Neural cell (in vitro differentiated cells): ENCODE measurements around the gene SOWAHD. TPM values are rescaled to one million over a fixed set of nuclear protein-coding genes. Genes with fewer than 3 reads are reported as not detected.

ENCODE experiments used
- H2AFZ ChIP-seq: fragments of 200-600, 300-800 bp; sonication (generic), shearing (Covaris generic); 2 replicates; pipeline ENCODE4 v1.6.0; 2014; ENCODE audit warnings: low read depth, mild to moderate bottlenecking, antibody characterized with exemption, low read length, moderate library complexity
- H3F3A ChIP-seq: fragments of 200-600 bp; shearing (Covaris generic); 2 replicates; pipeline ENCODE4 v1.6.1; 2016; ENCODE audit warnings: mild to moderate bottlenecking, moderate library complexity, mixed read lengths, antibody characterized with exemption, low read length; ENCODE audit not compliant: insufficient read depth, poor library complexity, severe bottlenecking
- H3K27ac ChIP-seq: fragments of 200-600, 300-800 bp; sonication (generic), shearing (Covaris generic); 2 replicates; pipeline ENCODE4 v1.5.1; 2014; ENCODE audit warnings: mild to moderate bottlenecking, low read length, moderate library complexity
- H3K27me3 ChIP-seq: fragments of 300-800, 200-600 bp; sonication (generic), shearing (Covaris generic); 2 replicates; pipeline ENCODE4 v1.6.0; 2014; ENCODE audit warnings: mild to moderate bottlenecking, low read depth, low read length, moderate library complexity; ENCODE audit not compliant: insufficient read depth
- H3K36me3 ChIP-seq: fragments of 300-800, 200-600 bp; sonication (generic), shearing (Covaris generic); 2 replicates; pipeline ENCODE4 v1.5.1; 2014; ENCODE audit warnings: mild to moderate bottlenecking, antibody characterized with exemption, low read length, moderate library complexity; ENCODE audit not compliant: insufficient read depth
- H3K4me2 ChIP-seq: fragments of 300-800, 200-600 bp; sonication (generic), shearing (Covaris generic); 2 replicates; pipeline ENCODE4 v1.6.0; 2014; ENCODE audit warnings: mild to moderate bottlenecking, low read length
- H3K4me3 ChIP-seq: fragments of 300-800, 200-600 bp; sonication (generic), shearing (Covaris generic); 2 replicates; pipeline ENCODE4 v1.5.1; 2014; ENCODE audit warnings: mild to moderate bottlenecking, low read length, moderate library complexity
- H3K79me2 ChIP-seq: fragments of 200-600 bp; shearing (Covaris generic); replicated peaks from 2 replicates; pipeline ENCODE4 v1.6.0; 2014; ENCODE audit warnings: mild to moderate bottlenecking, low read length, moderate library complexity; ENCODE audit not compliant: insufficient read depth
- H3K9ac ChIP-seq: fragments of 300-800, 200-600 bp; sonication (generic), shearing (Covaris generic); 2 replicates; pipeline ENCODE4 v1.6.1; 2016; ENCODE audit warnings: mild to moderate bottlenecking, low read length, mixed read lengths
- H3K9me2 ChIP-seq: fragments of 200-600 bp; shearing (Covaris generic); 2 replicates; pipeline ENCODE4 v1.6.1; 2016; ENCODE audit warnings: mild to moderate bottlenecking, low read length, mixed read lengths; ENCODE audit not compliant: insufficient read depth
- H3K9me3 ChIP-seq: fragments of 200-600, 300-800 bp; sonication (generic), shearing (Covaris generic); 2 replicates; pipeline ENCODE4 v1.6.1; 2016; ENCODE audit warnings: mild to moderate bottlenecking, mixed run types, low read length, moderate library complexity, mixed read lengths
- H4K20me1 ChIP-seq: fragments of 200-600 bp; shearing (Covaris generic); 2 replicates; pipeline ENCODE4 v1.6.1; 2016; ENCODE audit warnings: mild to moderate bottlenecking, mixed run types; ENCODE audit not compliant: insufficient read depth
- CTCF ChIP-seq: fragments of 450-650 bp; IDR thresholded peaks from 2 replicates; pipeline ENCODE4 v1.5.1; 2014; ENCODE audit warnings: antibody characterized with exemption, mild to moderate bottlenecking, moderate library complexity; ENCODE audit not compliant: poor library complexity, severe bottlenecking
- EP300 ChIP-seq: fragments of 450-650 bp; conservative IDR thresholded peaks from 2 replicates; pipeline ENCODE4 v1.6.1; 2014; ENCODE audit warnings: antibody characterized with exemption, mild to moderate bottlenecking, moderate library complexity; ENCODE audit not compliant: poor library complexity, severe bottlenecking
- EZH2 ChIP-seq: fragments of 200-600, 300-800 bp; shearing (Covaris generic), sonication (generic); IDR thresholded peaks from 2 replicates; pipeline ENCODE4 v1.6.1; 2014; ENCODE audit warnings: antibody characterized with exemption, low read length, borderline replicate concordance, mild to moderate bottlenecking; ENCODE audit not compliant: insufficient read depth, poor library complexity, severe bottlenecking
- MXI1 ChIP-seq: fragments of 450-650 bp; conservative IDR thresholded peaks from 2 replicates; pipeline ENCODE4 v1.6.1; 2014; ENCODE audit warnings: antibody characterized with exemption, mild to moderate bottlenecking; ENCODE audit not compliant: poor library complexity, severe bottlenecking
- POLR2AphosphoS5 ChIP-seq: IDR thresholded peaks from 2 replicates; pipeline ENCODE4 v1.6.1; 2012
- RAD21 ChIP-seq: fragments of 450-650 bp; conservative IDR thresholded peaks from 2 replicates; pipeline ENCODE4 v1.6.1; 2014; ENCODE audit warnings: antibody characterized with exemption, mild to moderate bottlenecking, moderate library complexity
- REST ChIP-seq: IDR thresholded peaks from 2 replicates; pipeline ENCODE4 v1.6.1; 2012; ENCODE audit warnings: borderline replicate concordance
- SMC3 ChIP-seq: fragments of 450-650 bp; conservative IDR thresholded peaks from 2 replicates; pipeline ENCODE4 v1.6.1; 2014; ENCODE audit warnings: antibody characterized with exemption, mild to moderate bottlenecking, moderate library complexity; ENCODE audit not compliant: poor library complexity
- TAF1 ChIP-seq: IDR thresholded peaks from 2 replicates; pipeline ENCODE4 v1.6.1; 2012; ENCODE audit warnings: low read depth
- polyA plus RNA-seq: library from polyadenylated mRNA; depleted of rRNA; stranded (reverse); fragments of >200 nt; gene quantifications from 2 replicates; pipeline ENCODE4 v1.2.3, GENCODE V29; 2014

Gene SOWAHD
- polyA plus RNA-seq, 1 donor from 2014 or later = not detected

GRCh38 chrX:119757646-119757978, 776 bp upstream of the SOWAHD start:
- Histone ChIP-seq H3K9ac (peak overlapping the region; percentile 9), H2AFZ (no peak overlapping the region), H3K36me3 (no peaks in the 10 kb centered on the region), H3K27me3 (peaks cover 34% of the 10 kb centered on the region), H3K79me2 (no peaks in the 10 kb centered on the region), H4K20me1 (no peaks in the 10 kb centered on the region), H3K4me3 (peak overlapping the region; percentile 65), H3K9me3 (no peaks in the 10 kb centered on the region), H3K27ac (no peak overlapping the region), H3F3A (no peaks in the 10 kb centered on the region), H3K9me2 (no peaks in the 10 kb centered on the region), H3K4me2 (no peak overlapping the region)
- TF ChIP-seq TAF1 (no peak), RAD21 (no peak), SMC3 (no peak), EZH2 (no peak), CTCF (no peak), REST (no peak), POLR2AphosphoS5 (no peak), MXI1 (no peak), EP300 (no peak)

GRCh38 chrX:119758731-119759247, 401 bp downstream of the SOWAHD start:
- H3K36me3 ChIP-seq = no peaks in the 10 kb centered on the region
- H3K9me3 ChIP-seq = no peaks in the 10 kb centered on the region
- peak overlapping the region; percentile 65 for H3K4me3 ChIP-seq
- peaks cover 34% of the 10 kb centered on the region for H3K27me3 ChIP-seq
- peak overlapping the region; percentile 26 for H3K9ac ChIP-seq
- no peaks in the 10 kb centered on the region for H3F3A ChIP-seq
- H3K79me2 ChIP-seq = no peaks in the 10 kb centered on the region
- no peaks in the 10 kb centered on the region for H4K20me1 ChIP-seq
- H3K4me2 ChIP-seq = no peak overlapping the region
- no peaks in the 10 kb centered on the region for H3K9me2 ChIP-seq
- no peak overlapping the region for H3K27ac ChIP-seq
- no peak overlapping the region for H2AFZ ChIP-seq
- TF ChIP-seq MXI1 = peak; percentile 14
- TF ChIP-seq TAF1 = no peak
- no peak for TF ChIP-seq REST
